KOPT-K1 (cell line): ENCODE measurements around the gene IQCH.

Experiments used
- H3K27ac ChIP-seq: fragments of 200-600 bp; sonication (generic); 2 replicates; pipeline ENCODE4 v1.5.1; 2016; ENCODE audit warnings: antibody characterized with exemption, mild to moderate bottlenecking, low read depth, low read length; ENCODE audit not compliant: poor library complexity, severe bottlenecking
- H3K36me3 ChIP-seq: fragments of 200-600 bp; sonication (generic); 2 replicates; pipeline ENCODE4 v1.5.1; 2017; ENCODE audit warnings: antibody characterized with exemption, mild to moderate bottlenecking, low read length, moderate library complexity; ENCODE audit not compliant: insufficient read depth
- H3K9me3 ChIP-seq: fragments of 200-600 bp; sonication (generic); 2 replicates; pipeline ENCODE4 v1.5.1; 2017; ENCODE audit warnings: antibody characterized with exemption, low read length, mild to moderate bottlenecking; ENCODE audit not compliant: insufficient read depth, poor library complexity, severe bottlenecking

Gene IQCH

DNA sequence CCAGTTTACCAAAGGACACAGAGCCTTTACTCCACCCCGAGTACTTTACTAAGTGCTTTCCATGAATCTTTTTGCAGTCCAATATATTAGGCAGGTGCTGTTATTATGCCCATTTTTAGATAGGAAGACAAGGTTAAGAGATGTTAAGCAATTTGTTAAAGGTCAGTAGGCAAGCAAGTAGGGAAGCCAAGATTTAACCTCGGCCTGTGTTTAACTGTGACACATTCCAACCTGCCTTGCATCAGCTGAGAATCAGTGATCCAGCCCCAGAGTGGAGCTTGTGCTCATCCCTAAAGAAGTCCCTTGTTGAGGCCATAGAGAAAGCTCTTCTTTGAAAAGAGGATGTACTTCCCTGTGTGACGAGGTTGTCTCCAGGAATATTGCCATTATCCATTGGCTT lies 215.1 kb downstream of the IQCH start:
- no peaks in the 10 kb centered on the region for H3K9me3 ChIP-seq
- no peak overlapping the region for H3K27ac ChIP-seq
- H3K36me3 ChIP-seq: no peaks in the 10 kb centered on the region

DNA sequence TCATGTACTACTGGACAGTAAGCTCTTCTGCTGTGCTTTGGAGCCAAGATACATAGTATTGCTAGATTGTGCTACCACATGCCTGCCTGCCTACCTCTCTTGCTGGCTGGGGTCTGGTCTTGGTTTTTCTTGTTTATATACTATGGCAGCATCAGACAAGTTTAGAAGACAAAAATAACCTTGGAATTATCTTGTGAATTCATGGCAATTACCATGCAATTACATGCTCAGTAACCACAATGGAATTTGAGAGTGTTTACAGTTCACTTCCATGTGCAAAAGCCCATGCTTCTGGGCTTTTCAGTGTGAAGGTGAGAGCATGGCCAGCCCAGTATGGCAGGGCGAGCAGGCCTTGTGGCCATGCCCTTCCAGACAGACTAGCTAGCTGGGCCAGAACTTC lies 218.4 kb downstream of the IQCH start:
- no peaks in the 10 kb centered on the region for H3K36me3 ChIP-seq
- H3K9me3 ChIP-seq: no peaks in the 10 kb centered on the region
- H3K27ac ChIP-seq: no peak overlapping the region

DNA sequence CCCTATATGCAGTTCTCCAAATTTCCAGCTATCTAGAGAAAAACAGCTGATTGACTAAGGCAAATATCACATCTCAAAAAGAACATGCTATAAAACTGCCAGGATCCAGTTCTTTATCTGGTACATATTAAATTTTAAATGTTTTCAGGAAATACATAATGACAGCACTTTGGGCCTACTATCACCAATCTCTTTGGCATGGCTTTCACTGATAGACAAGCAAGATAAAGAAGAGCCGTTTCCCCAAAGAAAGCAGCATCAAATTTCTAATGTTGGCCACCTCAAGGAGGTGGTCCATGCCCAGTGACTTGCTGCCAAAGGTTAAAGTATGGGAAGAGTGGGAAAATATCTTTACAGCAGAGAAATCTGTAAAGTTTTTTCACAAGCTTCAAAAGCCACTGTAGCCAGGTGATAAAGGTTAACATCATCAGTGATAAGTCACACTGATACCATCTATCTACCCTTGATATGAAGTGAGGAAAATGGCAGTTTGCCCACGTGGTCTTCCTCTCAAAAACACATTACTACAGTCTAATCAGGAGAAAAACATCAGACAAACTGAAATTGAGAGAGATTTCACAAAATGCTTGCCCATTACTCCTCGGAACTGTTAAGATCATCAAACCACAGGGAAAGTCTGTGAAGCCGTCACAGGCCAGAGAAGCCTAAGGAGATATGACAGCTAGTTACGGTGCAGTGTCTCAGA lies 220.0 kb downstream of the IQCH start:
- H3K36me3 ChIP-seq: no peaks in the 10 kb centered on the region
- H3K27ac ChIP-seq: peak overlapping the region; percentile 36
- H3K9me3 ChIP-seq: no peaks in the 10 kb centered on the region

DNA sequence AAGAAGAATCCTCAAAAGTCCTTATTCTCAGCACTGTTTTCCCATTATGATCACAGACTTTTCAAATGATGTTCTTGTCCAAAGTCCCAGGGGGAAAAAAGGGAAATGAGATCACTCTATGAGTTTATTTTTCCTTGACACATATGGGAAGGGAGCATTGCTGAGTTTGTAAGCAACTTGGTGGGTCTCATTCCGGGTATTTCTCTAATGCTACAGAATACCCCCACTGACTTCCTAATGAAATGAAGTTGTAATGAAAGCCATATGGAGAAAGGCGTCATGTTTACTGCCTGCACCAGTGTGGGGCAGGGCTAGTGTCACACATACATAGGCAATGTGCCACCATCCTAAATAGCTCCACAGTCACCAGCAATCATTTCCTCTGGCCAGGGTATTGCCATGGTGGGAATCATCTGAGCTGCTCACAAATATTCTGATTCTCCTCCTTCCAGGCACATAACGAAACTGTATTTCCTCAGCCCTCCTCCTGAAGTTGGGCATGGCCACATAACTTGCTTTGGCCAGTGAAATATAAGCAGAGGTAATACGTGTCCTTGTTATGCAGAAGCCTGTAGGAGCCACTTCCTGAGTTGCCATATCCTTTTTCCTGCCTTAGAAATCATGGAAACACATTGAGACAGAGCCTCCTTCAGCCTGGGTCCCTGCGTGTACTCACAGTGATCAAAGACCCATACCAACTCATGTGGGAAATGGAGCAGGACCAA lies 225.4 kb downstream of the IQCH start:
- Histone ChIP-seq H3K36me3 (no peaks in the 10 kb centered on the region), H3K27ac (no peak overlapping the region), H3K9me3 (no peaks in the 10 kb centered on the region)

DNA sequence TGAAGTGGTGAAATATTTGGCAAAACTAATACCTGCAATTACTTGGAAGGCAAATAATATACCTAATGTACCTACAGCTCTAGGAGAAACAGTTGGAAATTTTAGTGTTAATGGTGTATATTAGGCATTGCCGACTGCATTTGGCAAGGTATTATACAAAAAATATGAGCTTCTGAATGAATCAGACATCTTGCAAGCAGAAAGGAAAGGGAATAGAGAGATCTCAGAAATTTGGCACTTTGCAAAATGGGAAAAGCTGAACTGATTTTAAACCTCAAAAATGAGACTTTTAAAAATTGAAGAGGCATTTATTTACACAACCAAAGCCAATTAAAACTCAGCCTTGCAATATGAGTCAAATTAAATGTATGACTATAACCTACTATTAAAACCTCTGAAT lies 226.2 kb downstream of the IQCH start:
- H3K27ac ChIP-seq: no peak overlapping the region

DNA sequence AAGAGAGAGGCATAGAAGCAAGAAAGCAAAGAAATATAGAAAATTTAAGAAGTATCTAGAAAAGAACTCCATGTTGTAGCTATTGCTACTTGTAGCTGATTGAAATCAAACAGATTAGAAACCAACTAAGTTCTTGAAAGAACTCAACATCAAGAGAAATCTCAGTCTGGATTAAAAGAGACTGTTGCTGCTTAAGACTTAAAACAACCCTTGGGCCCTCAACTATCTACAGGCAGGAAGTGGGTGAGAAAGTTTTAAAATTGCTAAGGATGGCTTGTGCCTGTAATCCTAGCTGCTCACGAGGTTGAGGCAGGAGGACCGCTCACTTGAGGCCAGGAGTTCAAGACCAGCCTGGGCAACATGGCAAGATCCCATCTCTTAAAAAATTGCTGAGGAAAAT lies 227.1 kb downstream of the IQCH start:
- H3K9me3 ChIP-seq: no peaks in the 10 kb centered on the region

More for the DNA sequence above, 226.2 kb downstream of the IQCH start:
- Histone ChIP-seq H3K36me3 (no peaks in the 10 kb centered on the region), H3K9me3 (no peaks in the 10 kb centered on the region)

DNA sequence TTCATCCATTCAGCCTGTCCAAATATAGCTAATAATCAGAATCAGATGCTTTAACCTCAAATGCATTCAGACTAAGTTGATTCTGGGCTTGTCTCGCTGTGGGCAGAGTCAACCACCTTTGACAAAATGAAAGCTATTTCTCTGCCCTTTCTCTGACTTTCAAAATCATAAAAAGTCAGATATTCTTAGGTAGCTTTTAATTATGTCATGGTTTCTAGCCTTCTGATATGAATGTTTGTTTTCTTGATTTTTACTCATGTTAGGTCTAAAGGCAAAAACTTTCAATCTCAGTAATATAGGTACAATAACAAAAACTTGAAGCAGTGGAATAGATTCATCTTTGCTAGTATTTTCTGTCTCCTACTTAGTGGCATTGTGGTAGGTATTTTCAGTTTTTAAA lies 241.0 kb downstream of the IQCH start:
- Histone ChIP-seq H3K9me3 (no peaks in the 10 kb centered on the region), H3K27ac (no peak overlapping the region)

More for the DNA sequence above, 227.1 kb downstream of the IQCH start:
- no peaks in the 10 kb centered on the region for H3K36me3 ChIP-seq
- no peak overlapping the region for H3K27ac ChIP-seq

DNA sequence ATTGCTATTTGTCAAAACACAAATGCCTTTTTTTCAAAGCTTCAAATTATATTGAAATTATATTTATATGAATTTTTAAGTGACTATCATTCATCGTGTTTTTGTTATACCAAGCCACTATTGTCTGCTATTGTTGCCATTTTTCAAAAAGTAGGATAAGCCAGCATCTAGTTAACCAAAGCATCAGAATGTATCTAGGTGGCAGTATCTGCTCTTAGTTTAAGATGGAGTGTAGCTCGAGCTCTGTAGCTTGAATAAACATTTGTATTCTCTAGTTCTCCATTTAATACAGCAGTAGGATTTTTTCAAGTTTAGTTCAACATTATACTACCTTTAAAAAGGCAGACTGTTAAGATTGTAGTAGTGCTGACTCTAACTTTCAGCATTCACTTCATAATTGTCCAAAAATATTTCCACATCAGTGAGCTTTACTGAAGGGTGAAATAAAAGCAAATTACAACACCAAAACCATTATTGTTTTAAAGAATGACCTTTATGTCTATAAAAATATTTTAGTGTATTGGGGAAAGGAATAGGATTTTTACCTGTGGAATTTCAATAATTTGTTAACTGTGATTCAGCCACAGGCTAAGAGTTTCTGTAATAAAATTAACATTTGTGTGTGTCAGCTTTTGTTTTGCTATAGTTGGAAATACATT lies 246.7 kb downstream of the IQCH start:
- H3K9me3 ChIP-seq: no peaks in the 10 kb centered on the region
- no peaks in the 10 kb centered on the region for H3K36me3 ChIP-seq
- H3K27ac ChIP-seq: no peak overlapping the region

More for the DNA sequence above, 241.0 kb downstream of the IQCH start:
- H3K36me3 ChIP-seq: no peaks in the 10 kb centered on the region

DNA sequence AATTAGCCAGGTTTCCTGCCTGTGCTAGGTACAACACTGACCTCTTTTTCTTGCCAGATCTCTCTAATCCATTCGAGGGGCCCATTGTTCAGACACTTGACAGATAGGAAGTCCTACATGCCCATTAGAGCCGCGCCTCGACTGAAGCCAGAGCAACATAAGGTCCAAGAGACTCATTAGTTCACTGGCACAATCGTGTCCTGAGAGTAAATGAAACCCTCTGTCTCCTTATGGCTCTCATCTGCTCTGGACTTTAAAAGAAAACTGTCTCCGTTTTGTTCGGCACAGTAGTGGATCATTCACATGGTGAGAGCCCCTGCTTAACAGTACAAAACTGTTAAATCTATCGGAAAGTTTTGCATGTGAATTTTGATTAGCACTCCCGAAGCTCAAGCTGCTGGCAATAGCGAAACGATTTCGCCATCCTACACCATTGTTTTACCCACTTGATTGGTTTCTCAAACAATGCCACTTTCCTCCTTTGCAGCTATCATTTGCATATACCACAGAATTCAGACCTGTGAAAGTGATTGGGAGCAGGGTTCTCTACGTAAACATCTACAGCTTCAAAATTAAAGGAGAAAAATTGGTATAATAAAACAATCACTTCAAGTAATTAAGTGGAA lies 247.4 kb downstream of the IQCH start:
- H3K9me3 ChIP-seq: no peaks in the 10 kb centered on the region
- H3K27ac ChIP-seq: no peak overlapping the region
- H3K36me3 ChIP-seq: no peaks in the 10 kb centered on the region

DNA sequence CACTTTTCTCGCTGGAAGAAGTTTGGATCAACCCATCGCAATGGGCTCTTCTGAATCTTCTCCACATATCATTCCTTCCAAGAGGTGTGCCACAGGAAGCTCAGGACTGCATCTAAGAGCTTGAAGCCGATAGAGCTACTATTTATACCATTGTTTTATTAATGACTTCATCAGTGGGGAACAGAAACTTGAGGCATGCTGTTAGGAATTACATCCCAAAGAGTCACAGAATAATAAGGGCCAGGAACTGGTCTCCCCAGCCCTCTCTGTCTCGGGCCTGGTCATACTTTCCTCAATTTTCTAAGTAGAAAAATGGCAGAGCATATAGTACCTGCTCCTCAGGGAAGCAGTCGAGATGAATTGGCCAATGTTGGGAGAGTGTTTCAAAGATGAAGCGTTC lies 249.5 kb downstream of the IQCH start:
- Histone ChIP-seq H3K9me3 (no peaks in the 10 kb centered on the region), H3K36me3 (no peaks in the 10 kb centered on the region), H3K27ac (no peak overlapping the region)

DNA sequence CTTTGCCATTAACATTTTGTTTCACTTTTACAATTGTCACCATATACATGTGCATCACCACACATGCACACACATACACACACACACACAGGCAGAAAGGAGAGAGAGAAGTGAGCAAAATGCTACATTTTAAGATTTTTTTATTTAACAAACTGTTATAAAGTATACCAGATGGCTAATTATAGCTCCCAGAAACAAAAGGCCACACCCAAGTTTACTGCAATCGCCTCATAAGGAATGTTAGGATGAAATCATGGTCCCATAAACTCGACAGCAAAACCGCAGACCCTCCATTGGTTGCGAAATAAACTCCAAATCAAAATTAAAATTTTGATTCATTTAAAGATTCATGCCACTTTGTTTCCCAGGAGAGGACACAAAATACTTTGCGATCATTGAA lies 250.2 kb downstream of the IQCH start:
- Histone ChIP-seq H3K27ac (no peak overlapping the region), H3K9me3 (no peaks in the 10 kb centered on the region), H3K36me3 (no peaks in the 10 kb centered on the region)

DNA sequence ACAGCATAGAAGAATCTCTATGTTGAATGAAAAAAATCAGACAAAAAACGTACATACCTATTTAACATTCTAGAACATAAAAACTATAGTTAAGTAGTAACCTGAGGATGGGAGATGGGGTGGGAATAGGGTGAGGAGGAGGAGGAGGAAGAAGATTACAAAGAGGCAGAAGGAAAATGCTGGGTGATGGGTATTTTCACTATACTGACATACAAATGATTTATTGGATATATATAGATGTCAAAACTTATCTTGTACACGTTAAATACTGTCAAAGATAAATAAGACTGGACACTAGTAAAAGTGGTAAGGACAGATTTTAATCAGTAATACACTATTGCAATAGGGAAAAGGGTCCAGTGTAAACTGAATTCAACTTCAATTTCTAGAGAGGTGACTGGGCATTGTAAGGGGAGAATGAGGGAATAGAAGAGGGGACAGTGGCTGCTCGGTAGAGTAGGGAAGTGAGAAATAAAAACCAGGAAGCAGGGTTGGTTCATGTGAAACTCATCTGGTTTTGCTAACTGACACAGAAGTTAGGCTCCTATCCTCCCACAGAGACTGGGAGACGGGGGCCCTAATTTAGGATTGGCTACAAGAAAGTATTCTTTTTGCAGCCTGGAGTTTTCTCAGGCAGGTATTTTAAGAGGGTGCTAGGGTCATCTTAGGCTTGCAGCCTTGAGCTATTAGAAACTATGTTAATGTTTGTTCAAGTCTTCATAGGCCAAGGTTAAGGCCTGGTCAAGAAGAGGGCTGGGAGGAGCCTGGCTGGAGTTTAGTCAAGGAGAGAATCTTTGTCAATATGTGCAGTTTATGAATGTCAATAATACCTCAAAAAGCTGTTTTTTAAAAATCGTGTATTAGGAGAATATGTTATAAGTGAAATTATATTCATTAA lies 251.3 kb downstream of the IQCH start:
- Histone ChIP-seq H3K27ac (no peak overlapping the region), H3K9me3 (no peaks in the 10 kb centered on the region), H3K36me3 (no peaks in the 10 kb centered on the region)

DNA sequence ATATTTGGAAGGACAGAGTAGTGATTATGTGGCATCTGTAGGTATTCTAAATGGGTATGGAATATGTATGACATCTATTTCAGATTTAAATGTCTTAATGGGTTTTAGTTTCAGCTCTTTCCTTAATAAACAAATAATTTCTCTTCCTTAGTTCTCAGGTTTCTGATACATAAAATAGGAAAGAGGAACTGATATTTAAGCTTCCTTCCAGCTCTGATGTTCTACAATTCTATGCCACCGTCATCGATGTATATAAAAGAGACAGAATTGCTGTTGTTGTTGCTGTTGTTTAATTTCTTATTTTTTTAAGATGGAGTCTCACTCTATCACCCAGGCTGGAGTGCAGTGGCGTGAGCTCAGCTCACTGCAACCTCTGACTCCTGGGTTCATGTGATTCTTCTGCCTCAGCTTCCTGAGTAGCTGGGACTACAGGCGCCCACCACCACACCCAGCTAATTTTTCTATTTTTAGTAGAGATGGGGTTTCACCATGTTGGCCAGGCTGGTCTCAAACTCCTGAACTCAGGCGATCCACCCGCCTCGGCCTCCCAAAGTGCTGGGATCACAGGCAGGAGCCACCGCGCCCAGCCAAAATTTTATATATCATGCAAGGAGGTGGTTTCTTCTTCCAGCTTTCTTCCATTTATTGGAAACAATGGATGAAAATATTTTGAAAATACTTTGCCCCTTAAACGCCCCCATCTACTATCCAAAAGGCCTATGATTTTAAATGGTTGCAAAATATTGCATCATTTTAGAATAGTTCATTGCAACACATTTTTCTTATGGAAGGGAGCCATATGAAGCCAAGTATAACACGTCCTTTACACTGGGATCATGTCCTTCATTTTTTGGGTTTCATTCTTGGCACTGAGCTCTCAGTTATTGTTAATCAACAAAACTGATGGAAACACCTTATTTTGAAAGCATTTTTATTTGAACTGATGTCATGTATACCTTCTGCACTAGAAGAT lies 252.5 kb downstream of the IQCH start:
- H3K36me3 ChIP-seq: peaks cover under 1% of the 10 kb centered on the region; the same call in 1 of the 2 replicates
- H3K9me3 ChIP-seq: no peaks in the 10 kb centered on the region
- no peak overlapping the region for H3K27ac ChIP-seq
